Trophoblast cell (in vitro differentiated cells and primary cell): ENCODE data around the gene GSX2.

Experiments used
- DNase-seq, 2 donors: peaks; one replicate each; pipeline ENCODE4 v3.0.0-alpha.2; 2016
- H2AFZ ChIP-seq: 2 replicates; pipeline ENCODE4 v1.6.1; 2013; ENCODE audit warnings: low read length, moderate library complexity, mild to moderate bottlenecking; ENCODE audit not compliant: insufficient read depth, poor library complexity
- H2AK5ac ChIP-seq: 2 replicates; pipeline ENCODE4 v1.6.1; 2013; ENCODE audit warnings: mild to moderate bottlenecking, low read length
- H2BK120ac ChIP-seq: 2 replicates; pipeline ENCODE4 v1.6.1; 2013; ENCODE audit warnings: low read length, mild to moderate bottlenecking, moderate library complexity; ENCODE audit not compliant: insufficient read depth, poor library complexity
- H2BK12ac ChIP-seq: 2 replicates; pipeline ENCODE4 v1.6.1; 2013; ENCODE audit warnings: mild to moderate bottlenecking, low read length, moderate library complexity
- H2BK5ac ChIP-seq: 2 replicates; pipeline ENCODE4 v1.6.1; 2013; ENCODE audit warnings: low read length, low read depth, moderate library complexity, mild to moderate bottlenecking; ENCODE audit not compliant: poor library complexity
- H3K14ac ChIP-seq: 2 replicates; pipeline ENCODE4 v1.6.1; 2013; ENCODE audit warnings: mild to moderate bottlenecking, low read length
- H3K18ac ChIP-seq: 2 replicates; pipeline ENCODE4 v1.6.1; 2013; ENCODE audit warnings: mild to moderate bottlenecking, low read length
- H3K23ac ChIP-seq: 2 replicates; pipeline ENCODE4 v1.6.1; 2013; ENCODE audit warnings: low read length
- H3K27ac ChIP-seq: 2 replicates; pipeline ENCODE4 v1.5.1; 2013; ENCODE audit warnings: low read depth, mild to moderate bottlenecking, inconsistent platforms, low read length, moderate library complexity
- H3K27me3 ChIP-seq: 2 replicates; pipeline ENCODE4 v1.6.1; 2013; ENCODE audit warnings: inconsistent platforms, mild to moderate bottlenecking, low read length, moderate library complexity; ENCODE audit not compliant: insufficient read depth
- H3K36me3 ChIP-seq, 2 experiments: 1 replicate in 1 of 2; 2 replicates in 1 of 2; pipeline ENCODE4 v1.6.1; 2013; ENCODE audit warnings: low read length in 2 of 2, mild to moderate bottlenecking in 2 of 2, moderate library complexity in 1 of 2; ENCODE audit not compliant: insufficient read depth in 2 of 2, control insufficient read depth in 1 of 2
- H3K4ac ChIP-seq: 2 replicates; pipeline ENCODE4 v1.6.1; 2013; ENCODE audit warnings: low read depth, mild to moderate bottlenecking, low read length, moderate library complexity
- H3K4me1 ChIP-seq, 2 experiments: 1 replicate in 1 of 2; 2 replicates in 1 of 2; pipeline ENCODE4 v1.6.1; 2013; ENCODE audit warnings: low read length in 2 of 2, mild to moderate bottlenecking in 2 of 2, moderate library complexity in 1 of 2; ENCODE audit not compliant: insufficient read depth in 2 of 2, control insufficient read depth in 1 of 2
- H3K4me2 ChIP-seq: 2 replicates; pipeline ENCODE4 v1.6.1; 2013; ENCODE audit warnings: inconsistent platforms, mild to moderate bottlenecking, low read length, moderate library complexity
- H3K4me3 ChIP-seq: 2 replicates; pipeline ENCODE4 v1.5.1; 2013; ENCODE audit warnings: mild to moderate bottlenecking, low read depth, low read length, inconsistent platforms
- H3K79me1 ChIP-seq: one replicate; pipeline ENCODE4 v1.6.1; 2013; ENCODE audit warnings: low read length
- H3K79me2 ChIP-seq: 2 replicates; pipeline ENCODE4 v1.6.1; 2013; ENCODE audit warnings: low read length, mild to moderate bottlenecking; ENCODE audit not compliant: control insufficient read depth, insufficient read depth, poor library complexity
- H3K9ac ChIP-seq: 2 replicates; pipeline ENCODE4 v1.6.1; 2013; ENCODE audit warnings: mild to moderate bottlenecking, low read length
- H3K9me3 ChIP-seq: 2 replicates; pipeline ENCODE4 v1.6.1; 2013; ENCODE audit warnings: low read depth, mild to moderate bottlenecking, control low read depth, inconsistent platforms, low read length; ENCODE audit not compliant: insufficient read depth
- H4K12ac ChIP-seq: 2 replicates; pipeline ENCODE4 v1.6.1; 2013; ENCODE audit warnings: low read depth, mild to moderate bottlenecking, low read length, moderate library complexity
- H4K8ac ChIP-seq: 2 replicates; pipeline ENCODE4 v1.6.1; 2013; ENCODE audit warnings: low read depth, mild to moderate bottlenecking, low read length, moderate library complexity
- H4K91ac ChIP-seq: one replicate; pipeline ENCODE4 v1.6.1; 2013; ENCODE audit warnings: low read depth, mild to moderate bottlenecking, low read length, moderate library complexity
- WGBS: extraction: QIAGEN DNeasy Blood & Tissue Kit; methylation state at CpG from one replicate; pipeline ENCODE4 v1.1.7; 2013; ENCODE audit warnings: missing lambda C conversion rate; ENCODE audit not compliant: insufficient read length, insufficient coverage; ENCODE audit errors: extremely low coverage; 5-methylcytosine and 5-hydroxymethylcytosine counted together

The GSX2 gene

GRCh38 chr4:54092405-54093323 lies 7.3 kb upstream of the GSX2 start:
- Histone ChIP-seq H3K23ac (no peak overlapping the region), H4K8ac (peak overlapping the region; percentile 68), H3K79me1 (peaks cover 9% of the 10 kb centered on the region), H3K4me3 (no peak overlapping the region), H2BK120ac (peak overlapping the region; percentile 40), H2AK5ac (no peak overlapping the region), H3K4me2 (peak overlapping the region; percentile 73), H3K27me3 (peaks cover 46% of the 10 kb centered on the region), H3K9me3 (no peaks in the 10 kb centered on the region), H3K4ac (no peak overlapping the region), H3K36me3 (no peaks in the 10 kb centered on the region), H3K79me2 (no peaks in the 10 kb centered on the region), H3K18ac (peak overlapping the region; percentile 51), H2AFZ (peak overlapping the region; percentile 32), H2BK12ac (peak overlapping the region; percentile 41), H3K27ac (no peak overlapping the region), H4K12ac (no peak overlapping the region), H3K14ac (peak overlapping the region; percentile 45), H4K91ac (peak overlapping the region; percentile 16), H2BK5ac (no peak overlapping the region), H3K4me1 (peaks cover 8 to 10% of the 10 kb centered on the region in 2 experiments), H3K9ac (no peak overlapping the region)
- no peak for DNase-seq
- WGBS, result no CpG with 5 or more reads among the region's 13 CpGs

DNA sequence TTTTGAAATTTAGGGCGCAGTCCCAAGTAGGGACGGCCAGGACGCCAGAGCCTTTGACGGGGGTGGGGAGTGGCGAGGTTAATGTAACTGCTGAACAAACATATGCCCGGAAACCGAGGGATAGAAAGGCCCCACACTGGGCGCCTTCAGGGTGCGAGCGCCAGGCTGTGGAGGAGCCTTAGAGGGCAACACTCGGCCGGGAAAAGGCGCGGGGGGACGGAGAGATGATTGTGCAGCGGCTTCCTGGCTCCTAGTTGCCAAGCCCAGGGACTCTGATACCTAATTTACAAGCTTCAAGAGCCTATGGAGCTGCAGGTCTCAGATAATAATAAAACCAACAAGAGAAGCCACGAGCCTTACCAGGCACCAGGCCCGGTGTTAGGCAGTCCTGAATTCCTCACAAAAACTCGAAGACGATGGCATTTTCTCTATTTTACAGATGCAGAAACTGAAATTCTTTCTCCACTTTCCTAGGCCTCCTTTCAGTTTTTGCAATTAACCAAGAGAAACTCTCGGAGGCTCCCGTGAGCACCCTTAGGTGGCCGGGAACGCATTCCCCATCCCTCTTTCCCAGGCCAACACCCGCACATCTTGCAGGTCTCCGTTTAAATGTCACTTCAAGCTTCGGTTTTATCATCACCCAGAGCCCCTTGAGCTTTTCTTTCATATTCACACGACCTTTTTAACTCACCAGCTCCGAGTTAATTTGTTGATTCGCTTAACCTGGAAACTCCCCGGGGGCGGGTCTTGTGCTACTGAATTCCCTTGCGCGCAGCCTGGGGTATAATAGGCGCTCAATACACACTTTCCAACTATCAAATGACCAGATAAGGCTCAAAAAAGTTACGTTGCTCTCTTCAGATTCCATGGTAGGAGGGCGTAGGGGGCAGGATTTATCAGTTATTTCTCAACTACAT lies 6.4 kb upstream of the GSX2 start:
- WGBS, result no CpG with 5 or more reads among the region's 37 CpGs

GRCh38 chr4:54094451-54094850 lies 5.5 kb upstream of the GSX2 start:
- Histone ChIP-seq H3K36me3 (no peaks in the 10 kb centered on the region), H3K9ac (no peak overlapping the region), H3K27ac (no peak overlapping the region), H3K4me3 (no peak overlapping the region), H3K4me1 (peaks cover 8 to 11% of the 10 kb centered on the region in 2 experiments), H2BK120ac (no peak overlapping the region), H3K27me3 (peaks cover 64% of the 10 kb centered on the region), H2AFZ (no peak overlapping the region), H3K79me1 (peaks cover 9% of the 10 kb centered on the region), H2BK5ac (no peak overlapping the region), H3K18ac (no peak overlapping the region), H2BK12ac (no peak overlapping the region), H3K14ac (no peak overlapping the region), H3K79me2 (no peaks in the 10 kb centered on the region), H4K12ac (no peak overlapping the region), H3K4ac (no peak overlapping the region), H3K9me3 (no peaks in the 10 kb centered on the region), H4K8ac (no peak overlapping the region), H3K23ac (no peak overlapping the region), H3K4me2 (no peak overlapping the region), H2AK5ac (no peak overlapping the region), H4K91ac (no peak overlapping the region)
- no CpG with 5 or more reads among the region's 6 CpGs for WGBS
- no peak for DNase-seq

More for the DNA sequence above, 6.4 kb upstream of the GSX2 start:
- no peak for DNase-seq
- Histone ChIP-seq H3K27ac (no peak overlapping the region), H2BK120ac (no peak overlapping the region), H3K4ac (no peak overlapping the region), H3K79me1 (peaks cover 9% of the 10 kb centered on the region), H4K12ac (no peak overlapping the region), H3K18ac (no peak overlapping the region), H3K14ac (no peak overlapping the region), H3K4me3 (no peak overlapping the region), H3K23ac (no peak overlapping the region), H3K4me2 (peak overlapping the region; percentile 13), H4K8ac (no peak overlapping the region), H3K9me3 (no peaks in the 10 kb centered on the region), H3K9ac (no peak overlapping the region), H2BK12ac (no peak overlapping the region), H3K4me1 (peaks cover 8 to 10% of the 10 kb centered on the region in 2 experiments), H2BK5ac (no peak overlapping the region), H2AFZ (no peak overlapping the region), H4K91ac (no peak overlapping the region), H2AK5ac (no peak overlapping the region), H3K36me3 (no peaks in the 10 kb centered on the region), H3K79me2 (no peaks in the 10 kb centered on the region), H3K27me3 (peaks cover 55% of the 10 kb centered on the region)

- no CpG with 5 or more reads among the region's 19 CpGs for WGBS
- Histone ChIP-seq H3K79me1 (peaks cover 9% of the 10 kb centered on the region), H3K27me3 (peaks cover 71% of the 10 kb centered on the region)
Measured at GRCh38 chr4:54095110-54095825, 4.7 kb upstream of the GSX2 start.

More at GRCh38 chr4:54095110-54095825, 4.7 kb upstream of the GSX2 start:
- Histone ChIP-seq H2AK5ac (no peak overlapping the region), H4K12ac (no peak overlapping the region), H4K8ac (no peak overlapping the region), H3K4ac (no peak overlapping the region), H2BK5ac (no peak overlapping the region), H3K18ac (no peak overlapping the region), H4K91ac (no peak overlapping the region), H3K4me2 (no peak overlapping the region), H3K9ac (no peak overlapping the region), H3K9me3 (no peaks in the 10 kb centered on the region), H3K14ac (no peak overlapping the region), H3K4me3 (no peak overlapping the region), H2BK120ac (no peak overlapping the region), H3K79me2 (no peaks in the 10 kb centered on the region), H3K27ac (no peak overlapping the region), H3K23ac (no peak overlapping the region), H2BK12ac (peak overlapping the region; percentile 32), H2AFZ (no peak overlapping the region), H3K36me3 (no peaks in the 10 kb centered on the region), H3K4me1 (peaks cover 8 to 12% of the 10 kb centered on the region in 2 experiments)
- DNase-seq, result no peak
